IMR-90 (cell line): ENCODE measurements around the gene SHLD1.

Experiments
- CEBPB ChIP-seq: IDR thresholded peaks from 2 replicates; pipeline ENCODE4 v1.6.1; 2012; ENCODE audit warnings: low read depth, low read length, improper control_type of control experiment
- MAFK ChIP-seq: IDR thresholded peaks from 2 replicates; pipeline ENCODE4 v1.6.1; 2012; ENCODE audit warnings: low read depth, low read length, improper control_type of control experiment
- POLR2A ChIP-seq: IDR thresholded peaks from 2 replicates; pipeline ENCODE4 v1.6.1; 2012; ENCODE audit warnings: mild to moderate bottlenecking, low read depth, low read length
- RAD21 ChIP-seq: IDR thresholded peaks from 2 replicates; pipeline ENCODE4 v1.6.1; 2012; ENCODE audit warnings: low read length, improper control_type of control experiment
- RCOR1 ChIP-seq: IDR thresholded peaks from 2 replicates; pipeline ENCODE4 v1.6.1; 2012; ENCODE audit warnings: mild to moderate bottlenecking, low read length, improper control_type of control experiment; ENCODE audit not compliant: insufficient replicate concordance
- SMC3 ChIP-seq: fragments of 150-350 bp; IDR thresholded peaks from 2 replicates; pipeline ENCODE4 v1.6.1; 2016; ENCODE audit warnings: low read depth, mild to moderate bottlenecking, antibody characterized with exemption, low read length, moderate library complexity
- USF2 ChIP-seq: fragments of 150-350 bp; IDR thresholded peaks from 2 replicates; pipeline ENCODE4 v1.6.1; 2017; ENCODE audit warnings: mild to moderate bottlenecking, antibody characterized with exemption, low read length, low read depth
- TF ChIP-seq, protein P1 (sequence below): conservative IDR thresholded peaks from 2 replicates; pipeline ENCODE4 v1.5.1; 2012; ENCODE audit warnings: mild to moderate bottlenecking, low read depth, low read length, improper control_type of control experiment

DNA sequence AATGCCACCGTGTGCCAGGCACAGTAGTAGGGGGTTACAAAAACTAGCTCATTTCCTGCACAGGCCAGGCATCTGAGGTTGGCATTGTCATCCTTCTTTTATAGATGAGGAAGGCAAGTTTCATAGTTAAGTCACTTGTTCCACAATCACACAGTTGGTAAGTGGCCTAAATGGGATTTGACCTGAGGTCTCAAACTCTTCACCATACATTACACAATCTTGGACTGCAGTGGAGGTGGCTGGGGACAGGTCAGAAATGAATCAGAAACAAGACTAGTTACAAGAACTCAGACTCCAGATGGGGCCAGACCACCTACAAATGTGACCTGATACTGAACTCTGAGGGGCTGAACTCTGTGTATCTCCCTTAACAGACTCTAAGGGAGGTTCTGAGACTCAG, 150.7 kb downstream of the SHLD1 start:
- TF ChIP-seq USF2: no peak
- TF ChIP-seq, protein P1, sequence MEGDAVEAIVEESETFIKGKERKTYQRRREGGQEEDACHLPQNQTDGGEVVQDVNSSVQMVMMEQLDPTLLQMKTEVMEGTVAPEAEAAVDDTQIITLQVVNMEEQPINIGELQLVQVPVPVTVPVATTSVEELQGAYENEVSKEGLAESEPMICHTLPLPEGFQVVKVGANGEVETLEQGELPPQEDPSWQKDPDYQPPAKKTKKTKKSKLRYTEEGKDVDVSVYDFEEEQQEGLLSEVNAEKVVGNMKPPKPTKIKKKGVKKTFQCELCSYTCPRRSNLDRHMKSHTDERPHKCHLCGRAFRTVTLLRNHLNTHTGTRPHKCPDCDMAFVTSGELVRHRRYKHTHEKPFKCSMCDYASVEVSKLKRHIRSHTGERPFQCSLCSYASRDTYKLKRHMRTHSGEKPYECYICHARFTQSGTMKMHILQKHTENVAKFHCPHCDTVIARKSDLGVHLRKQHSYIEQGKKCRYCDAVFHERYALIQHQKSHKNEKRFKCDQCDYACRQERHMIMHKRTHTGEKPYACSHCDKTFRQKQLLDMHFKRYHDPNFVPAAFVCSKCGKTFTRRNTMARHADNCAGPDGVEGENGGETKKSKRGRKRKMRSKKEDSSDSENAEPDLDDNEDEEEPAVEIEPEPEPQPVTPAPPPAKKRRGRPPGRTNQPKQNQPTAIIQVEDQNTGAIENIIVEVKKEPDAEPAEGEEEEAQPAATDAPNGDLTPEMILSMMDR: no peak
- no peak for TF ChIP-seq MAFK
- no peak for TF ChIP-seq POLR2A
- TF ChIP-seq RCOR1: no peak
- TF ChIP-seq CEBPB: no peak
- TF ChIP-seq SMC3: no peak
- TF ChIP-seq RAD21: no peak
